NCI-H748 (cell line): ENCODE results near the gene RIMKLA.

Source experiments
- DNase-seq: peaks from one replicate; lab custom pipeline; 2025; ENCODE audit not compliant: unreplicated experiment; lab: John Stamatoyannopoulos, UW

The RIMKLA gene, protein sequence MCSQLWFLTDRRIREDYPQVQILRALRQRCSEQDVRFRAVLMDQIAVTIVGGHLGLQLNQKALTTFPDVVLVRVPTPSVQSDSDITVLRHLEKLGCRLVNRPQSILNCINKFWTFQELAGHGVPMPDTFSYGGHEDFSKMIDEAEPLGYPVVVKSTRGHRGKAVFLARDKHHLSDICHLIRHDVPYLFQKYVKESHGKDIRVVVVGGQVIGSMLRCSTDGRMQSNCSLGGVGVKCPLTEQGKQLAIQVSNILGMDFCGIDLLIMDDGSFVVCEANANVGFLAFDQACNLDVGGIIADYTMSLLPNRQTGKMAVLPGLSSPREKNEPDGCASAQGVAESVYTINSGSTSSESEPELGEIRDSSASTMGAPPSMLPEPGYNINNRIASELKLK

DNA sequence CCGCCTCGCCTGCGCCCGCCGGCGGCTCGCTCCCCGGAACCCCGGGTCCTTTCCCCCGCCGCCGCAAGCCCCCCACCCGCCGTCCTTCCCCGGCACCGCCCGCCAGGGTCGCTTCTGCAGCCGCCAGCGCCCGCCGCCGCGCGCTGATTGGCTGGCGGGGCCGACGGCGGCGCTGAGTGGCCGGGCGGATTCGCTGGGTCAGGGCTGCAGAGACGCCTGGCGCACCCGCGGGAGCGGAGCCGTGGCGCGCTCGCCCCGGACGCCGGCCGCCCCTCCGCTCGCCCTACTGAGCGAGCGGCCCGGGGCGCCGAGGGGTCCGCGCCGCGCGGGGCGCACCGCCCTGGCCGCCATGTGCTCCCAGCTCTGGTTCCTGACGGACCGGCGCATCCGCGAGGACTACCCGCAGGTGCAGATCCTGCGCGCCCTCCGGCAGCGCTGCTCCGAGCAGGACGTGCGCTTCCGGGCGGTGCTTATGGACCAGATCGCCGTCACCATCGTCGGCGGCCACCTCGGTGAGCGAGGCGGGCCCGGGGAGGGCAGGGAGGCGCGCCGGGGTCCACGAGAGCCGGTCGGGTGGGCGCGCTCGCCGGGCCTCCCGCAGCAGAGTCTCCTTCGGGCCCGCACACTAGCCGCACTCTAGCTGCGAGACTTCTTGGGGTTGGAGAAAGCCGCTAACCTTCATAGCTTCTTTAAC, at the start of gene RIMKLA:
Gene RIMKLA, plus strand, starts transcription at position 207 of the 694 bp plus-strand sequence. Its CDS starts 143 bp downstream, at position 350.
- DNase-seq, result peak; percentile 100

DNA sequence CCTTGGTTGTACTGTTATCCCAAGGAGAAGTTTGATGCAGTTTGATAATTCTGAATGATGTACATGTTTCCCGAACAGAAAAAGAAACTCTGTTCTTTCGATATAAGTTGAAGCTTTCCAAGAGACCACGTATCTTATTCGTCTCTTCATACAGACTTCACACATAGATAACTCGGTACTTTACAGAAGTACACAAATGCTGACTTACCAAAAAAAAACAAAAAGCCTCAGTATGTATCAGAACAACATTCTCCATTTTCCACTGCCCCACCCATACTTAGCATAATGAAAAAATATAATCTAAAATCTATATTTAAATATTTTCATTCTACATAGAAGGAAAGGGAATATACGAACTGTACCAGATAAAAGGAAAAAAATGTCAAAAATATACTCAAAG, 47.7 kb upstream of the RIMKLA start:
- no peak for DNase-seq

DNA sequence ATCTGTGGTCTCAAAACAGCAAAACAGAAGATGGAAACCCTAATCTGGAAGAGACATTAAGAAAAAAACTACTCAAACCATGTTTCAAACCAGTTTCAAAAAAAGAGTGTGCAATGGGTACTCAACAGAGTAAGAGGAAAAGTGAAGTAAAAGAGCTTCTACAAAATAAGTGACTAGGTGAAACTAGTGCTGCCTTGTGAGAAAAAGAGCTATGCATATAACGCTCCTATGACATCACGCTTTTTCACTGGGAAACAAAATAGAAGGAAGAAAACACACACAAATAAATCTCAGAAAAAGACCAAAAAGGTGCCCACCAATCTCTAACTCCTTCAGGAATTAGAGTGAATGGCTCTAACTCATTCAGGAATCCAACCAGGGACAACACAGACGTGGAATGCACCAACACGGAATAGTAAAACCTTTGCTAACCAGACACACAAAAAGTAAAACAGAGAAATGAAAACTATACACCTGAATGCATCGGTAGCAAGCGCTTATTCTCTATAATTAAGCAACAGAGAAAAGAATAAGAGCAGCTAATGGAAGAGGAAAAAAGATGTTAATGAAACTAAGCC, 46.8 kb upstream of the RIMKLA start:
- DNase-seq, result no peak

DNA sequence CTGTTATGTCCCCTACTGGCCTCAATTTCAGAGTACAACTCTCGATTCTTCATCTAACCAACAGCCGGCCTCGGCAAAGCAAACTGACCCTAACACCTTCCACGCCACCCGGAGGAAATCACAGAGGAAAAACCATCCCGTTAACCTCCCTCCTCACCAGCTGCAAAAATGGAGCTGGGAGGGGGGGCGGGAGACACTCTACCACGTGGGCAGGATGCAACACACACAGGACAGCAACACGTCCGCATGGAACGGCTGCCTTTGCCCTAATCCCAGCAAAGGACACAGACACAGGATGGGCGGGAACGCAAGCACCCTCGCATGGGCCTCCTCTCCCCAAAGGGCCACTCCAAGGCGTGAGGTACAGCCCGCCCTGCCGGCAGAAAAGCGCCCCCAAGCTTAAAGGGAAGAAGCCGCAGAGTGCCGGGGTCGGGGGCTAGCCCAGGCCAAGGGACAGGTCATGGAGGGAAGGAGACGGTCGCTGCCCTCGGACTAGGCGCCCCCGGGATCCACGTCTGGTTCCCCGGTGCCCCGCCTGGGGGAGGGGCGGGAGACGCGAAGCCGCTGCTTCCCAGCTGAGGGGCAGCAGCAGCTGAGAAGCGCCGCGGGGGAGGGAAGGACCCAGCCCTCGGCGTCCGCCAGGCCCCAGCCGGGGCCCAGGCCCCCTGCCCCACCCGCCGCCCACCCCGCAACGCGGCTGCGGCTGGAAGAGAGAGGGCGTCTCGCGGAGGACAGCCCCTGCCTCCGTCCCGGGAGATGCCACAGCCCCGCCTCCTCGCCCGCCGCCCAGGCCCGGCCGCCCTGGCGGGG, 46.1 kb upstream of the RIMKLA start:
- DNase-seq, result peak; percentile 99

DNA sequence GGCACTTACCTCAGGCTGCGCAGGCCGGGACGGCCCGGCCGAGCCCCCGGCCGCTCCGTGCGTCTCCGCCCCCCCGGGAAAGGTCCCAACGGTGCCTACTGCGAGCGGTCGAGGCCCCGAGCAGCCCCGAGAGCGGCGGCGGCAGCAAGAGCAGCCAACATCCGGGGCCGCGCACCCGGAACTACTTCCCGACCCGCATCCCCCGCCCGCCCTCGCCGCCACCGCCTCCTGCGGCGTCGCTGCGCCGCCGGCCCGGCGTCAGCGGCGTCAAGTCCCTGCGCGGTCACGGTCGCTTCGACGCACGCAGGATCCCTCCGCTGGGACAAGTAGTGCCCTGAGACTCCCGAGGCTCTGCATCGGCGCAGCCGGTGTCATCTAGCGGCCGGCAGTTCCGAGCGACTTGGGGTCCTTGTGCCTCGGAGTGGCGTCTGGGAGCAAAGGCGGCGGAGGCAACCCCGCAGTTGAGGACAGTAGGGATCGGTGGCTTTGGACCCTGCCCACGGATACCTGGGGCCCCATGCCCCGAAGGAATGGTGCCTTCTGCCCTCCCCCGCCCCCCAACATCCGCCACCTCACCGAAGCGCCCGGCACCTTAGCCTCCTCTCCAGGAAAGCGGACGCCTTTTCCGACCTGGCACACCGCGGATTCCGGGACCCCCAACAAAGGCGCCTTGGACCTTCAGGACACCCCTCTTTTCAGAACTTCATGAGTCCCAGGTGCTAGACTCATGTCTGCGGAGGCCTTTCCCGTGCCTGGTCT, 45.4 kb upstream of the RIMKLA start, which contains the start of gene FOXJ3:
Gene FOXJ3, minus strand, starts transcription at position 186 of the 759 bp plus-strand sequence. CDS start 24,142 bp downstream, outside the sequence.
- DNase-seq, result peak; percentile 100

DNA sequence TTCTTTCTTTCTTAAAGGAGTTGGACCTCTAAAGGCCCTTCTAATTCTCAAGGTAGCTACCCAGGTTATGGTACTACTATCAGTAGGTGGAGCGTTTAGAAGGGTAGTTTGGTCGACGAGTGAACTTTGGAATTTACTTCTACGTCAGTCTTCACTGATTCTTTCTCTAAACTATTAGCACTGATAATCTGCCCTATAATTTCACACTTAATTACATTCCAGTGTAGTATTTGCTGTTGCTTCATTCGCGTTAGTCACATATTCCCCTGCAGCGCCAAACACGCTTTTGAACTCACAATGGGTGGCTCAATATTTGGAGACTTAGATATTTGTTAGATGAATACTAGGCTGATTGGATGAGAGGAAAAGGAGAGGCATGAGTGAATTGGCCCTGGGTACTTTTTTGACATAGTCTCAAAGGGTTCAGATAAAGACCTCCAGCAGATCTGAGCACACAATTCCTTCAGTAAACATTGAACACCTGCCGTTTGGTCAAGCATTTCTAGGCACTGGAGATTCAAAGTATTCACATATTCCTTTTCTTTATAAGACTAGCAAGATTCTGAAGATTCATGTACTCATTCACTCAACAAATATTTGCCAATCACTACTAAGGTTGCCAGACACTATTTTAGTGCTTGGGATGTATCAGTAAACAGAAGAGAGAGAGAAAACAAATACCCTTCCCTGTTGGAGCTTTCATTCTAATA, 44.6 kb upstream of the RIMKLA start:
- peak; percentile 100 for DNase-seq

DNA sequence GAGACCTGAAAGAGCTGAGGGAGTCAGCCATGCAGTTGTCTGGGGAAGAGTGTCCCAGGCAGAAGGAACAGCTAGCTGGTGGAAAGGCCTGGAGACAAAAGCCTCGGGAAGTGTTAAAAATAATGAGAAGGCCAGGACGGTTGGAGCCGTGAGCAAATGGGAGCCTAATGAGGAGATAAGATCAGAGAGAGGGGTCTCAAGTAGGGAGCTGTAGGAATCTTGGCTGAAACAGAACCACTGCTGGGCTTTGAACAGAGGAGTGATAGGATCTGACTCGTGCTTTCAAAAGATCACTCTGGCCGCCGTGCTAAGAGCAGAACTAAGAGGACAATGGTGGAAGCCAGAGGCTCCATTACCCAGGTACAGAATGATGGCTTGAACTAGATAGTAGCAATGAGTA, 43.6 kb upstream of the RIMKLA start:
- no peak for DNase-seq

DNA sequence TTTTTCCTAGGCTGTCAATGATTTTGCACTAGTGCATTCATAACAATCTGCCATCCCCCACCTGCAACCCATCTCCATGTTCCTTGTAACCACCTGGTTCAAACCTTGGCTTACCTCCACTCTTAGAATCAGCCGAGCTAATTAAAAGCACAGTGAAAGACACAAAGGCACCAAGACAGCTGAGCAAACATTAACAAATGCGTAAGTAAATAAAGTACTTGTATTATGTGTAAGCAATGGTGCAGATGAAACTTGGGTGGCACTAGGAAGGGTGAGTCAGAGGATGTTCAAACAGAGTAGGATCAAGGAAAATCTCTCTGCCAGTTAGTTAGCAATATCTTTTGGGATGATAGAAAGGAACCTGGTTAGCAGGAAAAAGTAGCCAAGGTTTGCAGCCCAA, 40.5 kb upstream of the RIMKLA start:
- peak; percentile 100 for DNase-seq

DNA sequence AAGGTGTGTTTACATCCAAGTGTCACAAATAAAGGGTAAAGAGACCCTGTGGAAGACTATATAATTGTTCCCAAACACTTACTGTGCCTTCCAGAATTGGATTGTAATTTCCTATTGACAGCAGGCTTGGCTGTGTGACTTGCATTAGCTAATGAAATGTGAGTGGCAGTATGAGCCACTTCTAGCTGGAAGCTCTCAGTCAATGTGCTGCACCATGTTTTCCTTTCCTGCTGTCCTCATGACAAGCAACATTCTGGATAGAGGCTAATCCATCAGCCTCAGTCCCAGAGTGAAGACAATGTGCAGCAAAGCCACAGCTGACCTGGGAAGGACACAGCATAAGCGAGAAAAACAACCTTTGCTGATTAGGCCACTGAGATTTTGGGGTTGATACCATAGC, 39.7 kb upstream of the RIMKLA start:
- peak; percentile 100 for DNase-seq

DNA sequence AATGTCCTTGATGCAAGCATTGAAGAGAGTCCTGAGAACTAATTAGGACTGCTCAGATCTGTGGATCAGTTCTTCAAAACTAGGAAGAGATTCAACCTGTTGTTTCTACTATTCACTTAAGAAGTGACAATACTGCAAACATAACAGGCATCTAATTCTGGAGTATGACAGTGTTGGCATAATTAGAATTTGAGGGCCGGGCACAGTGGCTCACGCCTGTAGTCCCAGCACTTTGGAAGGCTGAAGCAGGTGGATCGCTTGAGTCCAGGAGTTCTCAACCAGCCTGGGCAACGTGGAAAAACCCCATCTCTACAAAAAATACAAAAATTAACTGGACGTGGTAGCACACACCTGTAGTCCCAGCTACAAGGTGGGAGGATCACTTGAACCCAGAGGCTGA, 37.5 kb upstream of the RIMKLA start:
- DNase-seq, result no peak

DNA sequence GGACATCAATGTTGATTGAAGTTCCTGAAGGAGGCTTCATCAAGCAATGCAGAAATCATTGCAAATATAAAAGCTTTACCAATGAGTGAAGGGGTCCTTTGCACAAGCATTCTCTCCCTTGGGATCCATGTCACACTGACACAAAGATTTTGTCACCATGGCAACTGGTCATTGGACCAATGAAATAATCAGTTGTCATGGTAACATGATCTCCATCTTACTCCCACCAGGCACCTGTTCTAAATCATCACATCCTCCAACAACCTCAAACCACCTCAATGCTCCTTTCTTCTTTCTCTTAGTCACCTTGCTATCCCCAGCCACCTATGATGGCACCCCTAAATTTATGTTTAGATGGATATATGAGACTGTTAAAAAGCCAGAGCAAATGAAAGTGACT, 32.1 kb upstream of the RIMKLA start:
- peak; percentile 100 for DNase-seq

DNA sequence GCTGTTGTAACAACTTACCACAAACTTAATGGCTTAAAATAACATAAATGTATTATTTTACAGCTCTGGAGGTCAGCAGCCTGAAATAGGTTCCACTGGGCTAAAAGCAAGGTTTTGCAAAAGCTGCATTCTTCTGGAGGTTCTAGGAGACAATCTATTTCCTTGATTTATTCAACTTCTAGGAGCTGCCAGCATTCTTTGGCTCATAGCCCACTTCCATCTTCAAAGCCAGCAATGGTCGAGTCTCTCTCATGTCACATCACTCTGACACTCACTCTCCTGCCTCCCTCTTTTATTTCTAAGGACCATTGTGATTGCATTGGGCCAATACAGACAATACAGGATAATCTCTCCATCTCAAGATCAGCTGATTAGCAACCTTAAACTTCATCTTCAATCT, 30.5 kb upstream of the RIMKLA start:
- DNase-seq, result no peak

DNA sequence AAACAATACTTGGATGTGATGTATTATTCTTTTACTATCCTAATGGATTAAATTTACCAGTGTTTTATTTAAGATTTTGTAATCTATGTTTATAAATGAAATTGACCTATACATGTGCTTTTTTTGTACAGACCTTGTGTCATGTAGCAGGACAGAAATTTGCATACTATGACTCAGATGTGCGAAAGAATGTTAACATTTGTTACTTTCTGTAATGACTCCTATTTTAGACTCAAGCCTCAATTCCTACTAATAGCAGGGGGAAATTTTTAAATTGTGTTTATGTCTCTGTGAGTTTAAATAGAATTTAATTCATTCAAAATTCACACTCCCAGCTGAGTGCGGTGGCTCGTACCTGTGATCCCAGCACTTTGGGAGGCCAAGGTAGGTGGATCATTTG, 21.8 kb upstream of the RIMKLA start:
- DNase-seq, result no peak

DNA sequence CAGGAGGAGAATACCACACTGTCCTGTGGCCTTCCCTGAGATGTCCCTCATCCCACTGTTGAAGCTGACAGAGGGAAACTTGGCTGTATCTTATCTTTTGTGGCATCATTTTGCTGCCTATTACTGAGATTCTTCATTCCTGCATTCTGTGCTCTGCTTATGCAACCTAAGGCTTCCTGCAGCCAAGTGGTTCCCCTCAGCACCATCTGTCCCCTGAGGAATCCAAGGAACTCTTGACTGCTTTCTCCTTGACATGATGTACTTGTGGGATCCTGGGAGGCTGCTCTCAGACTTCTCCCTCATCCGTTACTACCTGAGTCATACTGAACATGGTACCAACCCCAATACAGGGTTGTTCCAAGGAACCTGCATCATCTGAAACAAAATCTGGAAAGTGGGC, 21.1 kb upstream of the RIMKLA start:
- DNase-seq, result no peak

DNA sequence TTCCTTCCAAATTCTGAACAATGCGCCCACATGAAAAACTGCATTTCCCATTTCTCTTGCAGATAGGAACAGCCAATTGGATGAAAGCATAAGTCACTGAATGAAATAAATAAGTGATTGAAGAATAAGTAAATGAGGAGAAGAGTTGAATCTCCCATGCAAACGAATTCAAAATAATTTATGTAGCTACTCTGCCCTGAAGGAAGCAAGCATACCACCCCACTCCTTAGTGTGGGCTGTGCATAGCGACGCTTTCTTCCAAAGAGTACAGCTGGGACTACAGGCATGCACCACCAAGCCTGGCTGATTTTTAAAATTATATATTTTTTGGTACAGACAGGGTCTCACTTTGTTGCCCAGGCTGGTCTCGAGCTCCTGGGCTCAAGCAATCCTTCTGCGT, 16.5 kb upstream of the RIMKLA start:
- DNase-seq, result no peak

DNA sequence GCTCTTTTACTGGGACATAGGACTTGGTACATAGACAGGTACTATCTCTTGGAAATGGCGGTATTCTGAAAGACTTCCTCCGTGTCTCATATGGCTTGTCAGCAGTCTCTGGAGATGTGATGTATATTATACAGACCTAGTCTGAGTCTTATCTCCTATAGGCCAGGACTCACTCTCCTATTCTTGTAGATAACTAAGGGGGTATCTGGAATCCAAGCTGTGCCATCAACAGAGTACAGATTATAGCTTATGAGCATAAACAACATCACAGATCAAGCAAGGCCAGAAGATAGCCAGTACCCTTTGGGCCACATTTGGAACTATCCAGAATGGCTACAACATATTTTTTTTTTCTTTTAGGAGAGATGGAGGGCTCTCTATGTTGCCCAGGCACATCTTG, 16.1 kb upstream of the RIMKLA start:
- no peak for DNase-seq

DNA sequence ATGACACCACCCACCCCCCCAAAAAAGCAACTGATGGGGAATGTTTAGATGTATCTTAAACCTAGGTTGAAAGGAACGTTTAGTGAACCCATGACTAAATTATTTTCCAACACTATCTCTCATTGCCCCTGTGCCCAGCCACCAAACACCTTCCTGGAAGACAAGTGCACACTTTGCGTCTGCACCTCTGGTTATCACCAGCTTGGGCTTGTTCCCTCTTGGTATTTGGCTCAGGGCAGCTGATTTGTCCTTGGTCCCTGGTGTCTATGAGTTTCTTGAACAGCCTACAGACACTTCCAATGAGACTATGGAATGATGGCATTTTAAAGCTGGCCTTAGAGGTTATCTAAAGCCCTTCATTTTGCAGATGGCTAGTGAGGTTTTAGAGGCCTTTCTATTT, 15.5 kb upstream of the RIMKLA start:
- no peak for DNase-seq

DNA sequence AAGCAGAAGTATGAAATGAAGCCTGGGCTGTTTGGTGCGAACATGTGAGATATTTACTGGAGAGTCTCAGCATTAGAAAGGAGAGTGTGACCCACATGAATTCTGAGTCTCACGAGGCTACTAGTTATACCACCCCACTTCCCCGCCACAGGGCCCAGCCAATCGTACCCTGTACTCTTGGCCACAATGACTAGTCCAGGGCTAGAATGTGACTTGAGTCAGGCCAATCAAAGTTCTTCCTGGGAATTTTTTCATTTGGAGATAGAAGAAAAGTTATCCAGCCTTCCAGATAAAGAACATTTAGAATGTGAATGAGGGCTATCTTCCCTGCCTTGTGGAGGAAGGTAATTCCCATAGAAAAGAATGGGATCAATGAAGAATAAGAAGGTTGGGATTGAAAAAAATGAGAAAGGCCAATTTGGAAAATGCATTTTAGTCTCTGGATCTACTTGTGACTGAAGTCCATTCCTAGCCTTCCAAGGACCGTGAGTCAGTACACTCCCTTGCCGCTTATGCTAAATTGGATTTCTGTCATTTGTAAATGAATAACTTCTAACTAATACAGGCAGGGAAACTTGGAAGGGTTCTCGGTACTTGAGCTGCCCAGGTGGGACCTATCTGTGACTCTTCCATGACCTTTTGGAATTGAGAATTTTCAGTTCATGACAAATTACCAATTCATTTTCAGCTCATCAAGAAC, 12.3 kb upstream of the RIMKLA start:
- no peak for DNase-seq

DNA sequence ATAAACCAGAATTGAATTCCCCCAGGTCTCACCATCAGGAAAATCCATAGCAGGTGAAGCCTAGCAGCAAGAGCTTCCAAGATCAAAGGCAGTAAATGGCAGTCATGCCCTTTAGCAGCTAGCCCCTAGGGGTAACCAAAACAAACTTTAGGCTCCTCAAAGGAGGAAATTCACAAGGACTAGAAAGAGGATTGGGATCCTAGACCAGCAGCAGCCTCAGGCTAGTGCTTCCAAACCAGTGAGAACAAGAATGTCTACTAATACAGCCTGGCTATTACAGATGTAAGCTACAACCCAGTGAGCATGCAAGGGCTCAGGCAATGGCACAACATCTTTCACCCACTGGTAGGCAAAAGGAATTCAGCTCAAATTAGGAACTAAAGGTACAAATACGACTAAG, 11.1 kb upstream of the RIMKLA start:
- no peak for DNase-seq
